ENCODE measurements around the gene TNRC6C.

TNRC6C gene

GRCh38 chr17:78143214-78144146, 185.0 kb downstream of the TNRC6C start:
- H3K9me3 ChIP-seq (ENCODE audit: insufficient read depth, low read length): no peaks in the 10 kb centered on the region
- peaks cover 35% of the 10 kb centered on the region for H3F3A ChIP-seq (ENCODE audit: insufficient read depth)
- no peak overlapping the region for H3K4me2 ChIP-seq (ENCODE audit: low read depth, low read length, poor library complexity, severe bottlenecking)
- H3K36me3 ChIP-seq (ENCODE audit: low read length): no peaks in the 10 kb centered on the region
- no peak overlapping the region for H3K4me3 ChIP-seq (ENCODE audit: insufficient read depth, low read length, poor library complexity, severe bottlenecking)
- no peaks in the 10 kb centered on the region for H3K9me2 ChIP-seq (replicated peaks; ENCODE audit: insufficient read depth, low read length)
- no peak for TF ChIP-seq EZH2phosphoT487 (conservative IDR thresholded peaks at IDR 0.05; ENCODE audit: low read length)
- TF ChIP-seq CTCF (IDR thresholded peaks at IDR 0.05; ENCODE audit: insufficient read depth, low read length, poor library complexity, severe bottlenecking): no peak
- H3K27ac ChIP-seq (ENCODE audit: low read depth, low read length): peak overlapping the region; percentile 55; the same call in 1 of the 2 replicates
- no peaks in the 10 kb centered on the region for H3K27me3 ChIP-seq (ENCODE audit: low read length)
- H3K9ac ChIP-seq (ENCODE audit: low read length): no peak overlapping the region
- no peak overlapping the region for H2AFZ ChIP-seq (ENCODE audit: low read depth, low read length, severe bottlenecking)
- H3K79me2 ChIP-seq (ENCODE audit: insufficient read depth, low read length): no peaks in the 10 kb centered on the region
- H4K20me1 ChIP-seq (ENCODE audit: low read depth, low read length): no peaks in the 10 kb centered on the region

GRCh38 chr17:78144147-78144719, 185.7 kb downstream of the TNRC6C start:
- no peaks in the 10 kb centered on the region for H3K36me3 ChIP-seq (ENCODE audit: low read length)
- peak overlapping the region; percentile 2; the same call in 1 of the 2 replicates for H3K9ac ChIP-seq (ENCODE audit: low read length)
- H3K79me2 ChIP-seq (ENCODE audit: insufficient read depth, low read length): no peaks in the 10 kb centered on the region
- no peaks in the 10 kb centered on the region for H3K9me2 ChIP-seq (replicated peaks; ENCODE audit: insufficient read depth, low read length)
- no peaks in the 10 kb centered on the region for H4K20me1 ChIP-seq (ENCODE audit: low read depth, low read length)
- TF ChIP-seq CTCF (IDR thresholded peaks at IDR 0.05; ENCODE audit: insufficient read depth, low read length, poor library complexity, severe bottlenecking): no peak
- TF ChIP-seq EZH2phosphoT487 (conservative IDR thresholded peaks at IDR 0.05; ENCODE audit: low read length): no peak
- H3K27me3 ChIP-seq (ENCODE audit: low read length): no peaks in the 10 kb centered on the region
- peaks cover 33% of the 10 kb centered on the region for H3F3A ChIP-seq (ENCODE audit: insufficient read depth)
- no peak overlapping the region for H3K4me3 ChIP-seq (ENCODE audit: insufficient read depth, low read length, poor library complexity, severe bottlenecking)
- no peak overlapping the region for H3K4me2 ChIP-seq (ENCODE audit: low read depth, low read length, poor library complexity, severe bottlenecking)
- H3K9me3 ChIP-seq (ENCODE audit: insufficient read depth, low read length): no peaks in the 10 kb centered on the region
- no peak overlapping the region for H2AFZ ChIP-seq (ENCODE audit: low read depth, low read length, severe bottlenecking)
- H3K27ac ChIP-seq (ENCODE audit: low read depth, low read length): peak overlapping the region; percentile 55

DNA sequence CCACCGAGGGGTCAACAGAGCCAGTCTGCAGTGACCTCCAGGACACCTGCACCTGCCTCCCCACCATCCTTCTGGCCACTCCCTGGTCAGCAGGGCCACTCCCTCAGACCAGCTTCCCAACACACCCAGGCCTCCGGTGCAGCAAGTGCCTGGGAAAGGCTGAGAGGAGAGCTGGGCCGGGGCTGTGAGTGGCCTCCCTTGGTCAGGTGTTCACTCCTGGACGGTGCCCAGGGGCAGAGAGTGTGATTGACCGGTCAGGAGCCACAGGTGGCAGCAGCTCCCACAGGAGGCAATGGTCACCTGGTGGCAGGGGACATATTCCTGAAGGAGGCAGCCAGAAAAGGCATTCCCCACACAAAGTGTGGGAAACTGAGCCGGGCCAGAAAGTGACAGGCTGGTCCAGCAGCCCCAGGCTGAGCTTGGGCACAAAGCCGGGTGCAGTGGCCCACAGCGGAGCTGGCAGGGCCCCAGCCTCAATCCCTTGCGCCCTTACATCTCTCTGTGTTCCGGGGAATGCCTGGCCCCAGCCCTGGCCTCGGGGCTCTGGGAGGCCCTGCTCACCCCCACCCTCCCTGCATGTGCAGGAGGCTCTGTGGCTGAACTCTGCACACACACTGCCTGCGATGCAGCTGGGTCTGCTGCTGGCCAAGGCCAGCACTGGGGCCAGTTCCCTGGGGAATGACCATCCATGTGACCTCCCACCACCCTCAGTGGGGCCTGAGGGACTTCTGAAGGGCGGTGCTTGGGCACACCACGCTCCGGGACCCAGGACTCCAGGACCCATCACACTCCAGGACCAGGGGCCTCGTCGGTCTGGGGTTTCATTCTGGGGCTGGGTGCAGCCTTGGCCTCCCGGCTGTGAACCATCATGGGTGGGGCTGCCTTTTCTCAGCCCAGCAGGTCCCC, 186.5 kb downstream of the TNRC6C start:
- H3K4me3 ChIP-seq (ENCODE audit: insufficient read depth, low read length, poor library complexity, severe bottlenecking): no peak overlapping the region
- H3K9ac ChIP-seq (ENCODE audit: low read length): 0 out of 2 replicates have a peak overlapping the region, but pooled peaks have one; percentile 2
- no peaks in the 10 kb centered on the region for H4K20me1 ChIP-seq (ENCODE audit: low read depth, low read length)
- no peaks in the 10 kb centered on the region for H3K9me2 ChIP-seq (replicated peaks; ENCODE audit: insufficient read depth, low read length)
- no peak for TF ChIP-seq CTCF (IDR thresholded peaks at IDR 0.05; ENCODE audit: insufficient read depth, low read length, poor library complexity, severe bottlenecking)
- peak overlapping the region; percentile 55; the same call in 1 of the 2 replicates for H3K27ac ChIP-seq (ENCODE audit: low read depth, low read length)
- H3K36me3 ChIP-seq (ENCODE audit: low read length): no peaks in the 10 kb centered on the region
- no peak overlapping the region for H2AFZ ChIP-seq (ENCODE audit: low read depth, low read length, severe bottlenecking)
- peaks cover 29% of the 10 kb centered on the region for H3F3A ChIP-seq (ENCODE audit: insufficient read depth)
- no peaks in the 10 kb centered on the region for H3K9me3 ChIP-seq (ENCODE audit: insufficient read depth, low read length)
- H3K79me2 ChIP-seq (ENCODE audit: insufficient read depth, low read length): no peaks in the 10 kb centered on the region
- no peak overlapping the region for H3K4me2 ChIP-seq (ENCODE audit: low read depth, low read length, poor library complexity, severe bottlenecking)
- no peaks in the 10 kb centered on the region for H3K27me3 ChIP-seq (ENCODE audit: low read length)

Measured in SU-DHL-6 (cell line).